LNCaP clone FGC (cell line): ENCODE data around the gene GATA6.

ENCODE experiments used
- DNase-seq: peaks from one replicate; pipeline ENCODE4 v3.0.0-alpha.2; 2011; ENCODE audit warnings: low read depth
- H3K4me3 ChIP-seq: 2 replicates; pipeline ENCODE4 v1.5.1; 2011; ENCODE audit warnings: mild to moderate bottlenecking, low read depth, low read length, control low read depth
- CTCF ChIP-seq: IDR thresholded peaks from 2 replicates; pipeline ENCODE4 v1.5.1; 2012; ENCODE audit warnings: mild to moderate bottlenecking; ENCODE audit not compliant: control insufficient read depth, insufficient read depth; ENCODE audit errors: extremely low read depth

The GATA6 gene

GRCh38 chr18:22203536-22204213 lies 34.3 kb downstream of the GATA6 start:
- no peak for TF ChIP-seq CTCF
- no peak overlapping the region for H3K4me3 ChIP-seq
- DNase-seq, result no peak

- DNase-seq, result no peak
- H3K4me3 ChIP-seq, result no peak overlapping the region
- no peak for TF ChIP-seq CTCF
Observed at GRCh38 chr18:22204214-22204536, 34.8 kb downstream of the GATA6 start.

GRCh38 chr18:22204996-22205395 lies 35.6 kb downstream of the GATA6 start:
- H3K4me3 ChIP-seq, result no peak overlapping the region
- no peak for TF ChIP-seq CTCF
- DNase-seq, result no peak

GRCh38 chr18:22207021-22207758 lies 37.8 kb downstream of the GATA6 start:
- no peak for DNase-seq
- H3K4me3 ChIP-seq, result no peak overlapping the region
- TF ChIP-seq CTCF, result no peak

GRCh38 chr18:22210311-22210754 lies 40.9 kb downstream of the GATA6 start:
- H3K4me3 ChIP-seq, result no peak overlapping the region
- TF ChIP-seq CTCF, result no peak
- DNase-seq, result no peak

GRCh38 chr18:22211657-22212056 lies 42.3 kb downstream of the GATA6 start:
- H3K4me3 ChIP-seq, result no peak overlapping the region
- DNase-seq, result no peak
- no peak for TF ChIP-seq CTCF

- DNase-seq, result no peak
- TF ChIP-seq CTCF, result no peak
Observed at GRCh38 chr18:22213333-22213973, 44.1 kb downstream of the GATA6 start.

More at GRCh38 chr18:22213333-22213973, 44.1 kb downstream of the GATA6 start:
- no peak overlapping the region for H3K4me3 ChIP-seq
